NCI-H1694 treated with DMSO at 0.1 percent for 48 hours (cell line): ENCODE results near the gene SHISAL1.

Experiments
- DNase-seq: peaks from one replicate; lab custom pipeline; 2025; lab: John Stamatoyannopoulos, UW

Gene SHISAL1

GRCh38 chr22:44231233-44231632 is 81.5 kb downstream of the SHISAL1 start:
- no peak for DNase-seq

- DNase-seq, result no peak
Observed at GRCh38 chr22:44229809-44230208, 82.9 kb downstream of the SHISAL1 start.

GRCh38 chr22:44229331-44229730 is 83.4 kb downstream of the SHISAL1 start:
- DNase-seq, result no peak

GRCh38 chr22:44225812-44226211 is 86.9 kb downstream of the SHISAL1 start:
- DNase-seq, result no peak

- no peak for DNase-seq
Observed at GRCh38 chr22:44225091-44225689, 87.6 kb downstream of the SHISAL1 start.

GRCh38 chr22:44224166-44224565 is 88.6 kb downstream of the SHISAL1 start:
- no peak for DNase-seq

- no peak for DNase-seq
Observed at GRCh38 chr22:44221710-44222475, 90.9 kb downstream of the SHISAL1 start.

GRCh38 chr22:44220727-44221680 is 91.7 kb downstream of the SHISAL1 start:
- DNase-seq, result no peak

GRCh38 chr22:44219101-44219870 is 93.5 kb downstream of the SHISAL1 start:
- no peak for DNase-seq

GRCh38 chr22:44218071-44218470 is 94.7 kb downstream of the SHISAL1 start:
- no peak for DNase-seq

GRCh38 chr22:44217346-44217745 is 95.4 kb downstream of the SHISAL1 start:
- DNase-seq, result no peak

GRCh38 chr22:44215287-44215686 is 97.5 kb downstream of the SHISAL1 start:
- no peak for DNase-seq

- DNase-seq, result no peak
Observed at GRCh38 chr22:44214764-44215163, 98.0 kb downstream of the SHISAL1 start.

- no peak for DNase-seq
Observed at GRCh38 chr22:44214187-44214586, 98.6 kb downstream of the SHISAL1 start.

- DNase-seq, result no peak
Observed at GRCh38 chr22:44213489-44214043, 99.2 kb downstream of the SHISAL1 start.

GRCh38 chr22:44212936-44213335 is 99.8 kb downstream of the SHISAL1 start:
- DNase-seq, result no peak

GRCh38 chr22:44211946-44212930 is 100.5 kb downstream of the SHISAL1 start:
- DNase-seq, result peak; percentile 59

- DNase-seq, result no peak
Observed at GRCh38 chr22:44211256-44211945, 101.3 kb downstream of the SHISAL1 start.

GRCh38 chr22:44210722-44211121 is 102.0 kb downstream of the SHISAL1 start:
- no peak for DNase-seq

- no peak for DNase-seq
Observed at GRCh38 chr22:44209343-44209742, 103.4 kb downstream of the SHISAL1 start.
